Stimulated activated CD8-positive, alpha-beta memory T cell treated with anti-CD3 and anti-CD28 coated beads, Interleukin-12 subunit alpha, Interleukin-12 subunit beta, amount 100 ng/mL, for 1 hour (primary cell): ENCODE measurements around the gene JMJD8.
A peak's percentile ranks its signal among the peaks of the same experiment; 100 is the strongest.

Source experiments
- DNase-seq: peaks from one replicate; pipeline ENCODE4 v3.0.0-alpha.2; 2020; ENCODE audit warnings: low read depth

Gene JMJD8

GRCh38 chr16:675884-676564 lies 8.1 kb downstream of the JMJD8 start:
- DNase-seq = no peak

- DNase-seq = no peak
Measured at GRCh38 chr16:674968-675883, 8.9 kb downstream of the JMJD8 start, which contains the start of gene RHBDL1. TSS of gene RHBDL1 (plus strand) at chr16:675671. CDS start at chr16:675791, 120 bp downstream.

GRCh38 chr16:674214-674881 lies 9.8 kb downstream of the JMJD8 start:
- DNase-seq = no peak

GRCh38 chr16:673399-673991 lies 10.6 kb downstream of the JMJD8 start:
- no peak for DNase-seq

- no peak for DNase-seq
Measured at GRCh38 chr16:672851-673250, 11.3 kb downstream of the JMJD8 start.

- no peak for DNase-seq
Measured at GRCh38 chr16:672371-672770, 11.8 kb downstream of the JMJD8 start.

- no peak for DNase-seq
Measured at GRCh38 chr16:671353-672131, 12.6 kb downstream of the JMJD8 start.

GRCh38 chr16:670485-671352 lies 13.4 kb downstream of the JMJD8 start:
- DNase-seq = no peak

GRCh38 chr16:669666-670065 lies 14.5 kb downstream of the JMJD8 start:
- no peak for DNase-seq

- DNase-seq = no peak
Measured at GRCh38 chr16:668519-669171, 15.5 kb downstream of the JMJD8 start.

GRCh38 chr16:667780-668518 lies 16.2 kb downstream of the JMJD8 start, which contains the start of gene RHOT2:
TSS of gene RHOT2 (plus strand) at chr16:668132. CDS start at chr16:668200, 68 bp downstream.
- peak; percentile 83 for DNase-seq

- no peak for DNase-seq
Measured at GRCh38 chr16:667113-667779, 16.9 kb downstream of the JMJD8 start.

- DNase-seq = no peak
Measured at GRCh38 chr16:666572-666971, 17.6 kb downstream of the JMJD8 start.

GRCh38 chr16:662597-662996 lies 21.5 kb downstream of the JMJD8 start:
- DNase-seq = no peak

- DNase-seq = no peak
Measured at GRCh38 chr16:662095-662494, 22.0 kb downstream of the JMJD8 start.

- DNase-seq = no peak
Measured at GRCh38 chr16:661184-661821, 22.8 kb downstream of the JMJD8 start.

GRCh38 chr16:660459-661183 lies 23.5 kb downstream of the JMJD8 start:
- peak; percentile 28 for DNase-seq

- DNase-seq = no peak
Measured at GRCh38 chr16:660132-660458, 24.0 kb downstream of the JMJD8 start.
